IMR-90 (cell line): ENCODE data around the gene REV3L.

Experiments used
- RAD21 ChIP-seq: IDR thresholded peaks from 2 replicates; pipeline ENCODE4 v1.6.1; 2012; ENCODE audit warnings: low read length, improper control_type of control experiment
- TF ChIP-seq, protein P1 (sequence below): conservative IDR thresholded peaks from 2 replicates; pipeline ENCODE4 v1.5.1; 2012; ENCODE audit warnings: mild to moderate bottlenecking, low read depth, low read length, improper control_type of control experiment

GRCh38 chr6:111427341-111428116 is 55.5 kb downstream of the REV3L start:
- TF ChIP-seq, protein P1, sequence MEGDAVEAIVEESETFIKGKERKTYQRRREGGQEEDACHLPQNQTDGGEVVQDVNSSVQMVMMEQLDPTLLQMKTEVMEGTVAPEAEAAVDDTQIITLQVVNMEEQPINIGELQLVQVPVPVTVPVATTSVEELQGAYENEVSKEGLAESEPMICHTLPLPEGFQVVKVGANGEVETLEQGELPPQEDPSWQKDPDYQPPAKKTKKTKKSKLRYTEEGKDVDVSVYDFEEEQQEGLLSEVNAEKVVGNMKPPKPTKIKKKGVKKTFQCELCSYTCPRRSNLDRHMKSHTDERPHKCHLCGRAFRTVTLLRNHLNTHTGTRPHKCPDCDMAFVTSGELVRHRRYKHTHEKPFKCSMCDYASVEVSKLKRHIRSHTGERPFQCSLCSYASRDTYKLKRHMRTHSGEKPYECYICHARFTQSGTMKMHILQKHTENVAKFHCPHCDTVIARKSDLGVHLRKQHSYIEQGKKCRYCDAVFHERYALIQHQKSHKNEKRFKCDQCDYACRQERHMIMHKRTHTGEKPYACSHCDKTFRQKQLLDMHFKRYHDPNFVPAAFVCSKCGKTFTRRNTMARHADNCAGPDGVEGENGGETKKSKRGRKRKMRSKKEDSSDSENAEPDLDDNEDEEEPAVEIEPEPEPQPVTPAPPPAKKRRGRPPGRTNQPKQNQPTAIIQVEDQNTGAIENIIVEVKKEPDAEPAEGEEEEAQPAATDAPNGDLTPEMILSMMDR = no peak
- TF ChIP-seq RAD21 = no peak
